GM23338 (cell line): ENCODE data around the gene C4orf51. TPM values are rescaled to one million over a fixed set of nuclear protein-coding genes. Genes with fewer than 3 reads are reported as not detected.

Experiments used
- ATAC-seq: fragments of 200-7000 bp; cut with Tn5 transposase; 3 replicates; pipeline ENCODE4 v1.9.1; 2020
- DNase-seq: peaks from one replicate; pipeline ENCODE4 v3.0.0-alpha.2; 2015; ENCODE audit warnings: low spot score
- H2AFZ ChIP-seq: fragments of 200-600 bp; sonication (generic); 2 replicates; pipeline ENCODE4 v1.8.0; 2016; ENCODE audit warnings: antibody characterized with exemption, mild to moderate bottlenecking, moderate library complexity
- H3F3A ChIP-seq: fragments of 200-600 bp; sonication (generic); replicated peaks from 2 replicates; pipeline ENCODE4 v1.8.0; 2017; ENCODE audit warnings: antibody characterized with exemption, mixed run types, low read depth
- H3K27ac ChIP-seq: fragments of 200-600 bp; sonication (generic); 2 replicates; pipeline ENCODE4 v1.6.1; 2016; ENCODE audit warnings: low read depth
- H3K27me3 ChIP-seq: fragments of 200-600 bp; sonication (generic); 2 replicates; pipeline ENCODE4 v1.8.0; 2016; ENCODE audit warnings: mild to moderate bottlenecking, mixed run types, moderate library complexity; ENCODE audit not compliant: insufficient read depth
- H3K36me3 ChIP-seq: fragments of 200-600 bp; sonication (generic); 2 replicates; pipeline ENCODE4 v1.8.0; 2016; ENCODE audit warnings: mild to moderate bottlenecking; ENCODE audit not compliant: insufficient read depth
- H3K4me1 ChIP-seq: fragments of 200-600 bp; sonication (generic); 2 replicates; pipeline ENCODE4 v1.8.0; 2016; ENCODE audit warnings: mild to moderate bottlenecking, moderate library complexity; ENCODE audit not compliant: insufficient read depth
- H3K4me2 ChIP-seq: fragments of 200-600 bp; sonication (generic); 2 replicates; pipeline ENCODE4 v1.7.1; 2017; ENCODE audit warnings: mixed run types
- H3K4me3 ChIP-seq: fragments of 200-600 bp; sonication (generic); 2 replicates; pipeline ENCODE4 v1.6.1; 2016; ENCODE audit warnings: mixed run types
- H3K79me2 ChIP-seq: fragments of 200-600 bp; sonication (generic); replicated peaks from 2 replicates; pipeline ENCODE4 v1.8.0; 2017; ENCODE audit warnings: mild to moderate bottlenecking; ENCODE audit not compliant: insufficient read depth
- H3K9me2 ChIP-seq: fragments of 200-600 bp; sonication (generic); 2 replicates; pipeline ENCODE4 v1.8.0; 2017; ENCODE audit not compliant: insufficient read depth
- H4K20me1 ChIP-seq: fragments of 200-600 bp; sonication (generic); replicated peaks from 2 replicates; pipeline ENCODE4 v1.8.0; 2017; ENCODE audit warnings: mild to moderate bottlenecking; ENCODE audit not compliant: insufficient read depth
- H3K27ac Mint-ChIP-seq: 2 replicates; pipeline ENCODE4 v1.8.0; 2020; ENCODE audit warnings: inconsistent platforms, mild to moderate bottlenecking, moderate library complexity, mixed read lengths
- H3K27me3 Mint-ChIP-seq: 3 replicates; pipeline ENCODE4 v1.8.0; 2022; ENCODE audit warnings: low read depth, mild to moderate bottlenecking, moderate library complexity, mixed read lengths, inconsistent platforms; ENCODE audit not compliant: insufficient read depth, poor library complexity
- H3K36me3 Mint-ChIP-seq: 3 replicates; pipeline ENCODE4 v1.8.0; 2021; ENCODE audit warnings: low read depth, mild to moderate bottlenecking, inconsistent platforms, moderate library complexity, mixed read lengths
- H3K4me1 Mint-ChIP-seq: 3 replicates; pipeline ENCODE4 v1.8.0; 2020; ENCODE audit warnings: mild to moderate bottlenecking, inconsistent platforms, mixed read lengths
- H3K4me3 Mint-ChIP-seq: 3 replicates; pipeline ENCODE4 v1.8.0; 2021; ENCODE audit warnings: moderate library complexity, mild to moderate bottlenecking, inconsistent platforms, mixed read lengths
- H3K9me3 Mint-ChIP-seq: 3 replicates; pipeline ENCODE4 v1.8.0; 2020; ENCODE audit warnings: moderate library complexity, mild to moderate bottlenecking, inconsistent platforms, mixed read lengths
- CREB1 ChIP-seq: fragments of 250-450 bp; sonication (Bioruptor Pico); IDR thresholded peaks from 2 replicates; pipeline ENCODE4 v1.5.0; 2020; ENCODE audit warnings: low read depth, mild to moderate bottlenecking, moderate library complexity
- CTCF ChIP-seq, 2 experiments: fragments of 200-600 bp in 1 of 2; sonication (generic) in 1 of 2; conservative IDR thresholded peaks; 2 replicates each; pipeline versions ENCODE4 v1.5.1 to v1.6.1; 2016 to 2017; ENCODE audit warnings: antibody characterized with exemption in 2 of 2, low read depth in 2 of 2, mild to moderate bottlenecking in 2 of 2, moderate library complexity in 1 of 2
- ETS1 ChIP-seq: IDR thresholded peaks from 2 replicates; pipeline ENCODE4 v1.6.1; 2016; ENCODE audit warnings: antibody characterized with exemption
- EZH2 ChIP-seq: fragments of 200-600 bp; sonication (generic); IDR thresholded peaks from one replicate; pipeline ENCODE4 v1.8.0; 2017; ENCODE audit warnings: antibody characterized with exemption, mild to moderate bottlenecking, low read depth; ENCODE audit not compliant: unreplicated experiment
- EZH2phosphoT487 ChIP-seq: fragments of 200-600 bp; sonication (generic); IDR thresholded peaks from one replicate; pipeline ENCODE4 v1.8.1; 2018; ENCODE audit warnings: antibody characterized with exemption; ENCODE audit not compliant: unreplicated experiment
- JUNB ChIP-seq: IDR thresholded peaks from one replicate; pipeline ENCODE4 v1.6.1; 2016; ENCODE audit warnings: antibody characterized with exemption; ENCODE audit not compliant: unreplicated experiment
- NANOG ChIP-seq: IDR thresholded peaks from 2 replicates; pipeline ENCODE4 v1.6.1; 2016; ENCODE audit warnings: antibody characterized with exemption, borderline replicate concordance
- POLR2AphosphoS5 ChIP-seq: IDR thresholded peaks from 2 replicates; pipeline ENCODE4 v1.6.1; 2016; ENCODE audit warnings: antibody characterized with exemption, low read depth
- REST ChIP-seq: IDR thresholded peaks from one replicate; pipeline ENCODE4 v1.6.1; 2018; ENCODE audit warnings: antibody characterized with exemption; ENCODE audit not compliant: unreplicated experiment
- STAT1 ChIP-seq: IDR thresholded peaks from one replicate; pipeline ENCODE4 v1.6.1; 2016; ENCODE audit warnings: antibody characterized with exemption; ENCODE audit not compliant: unreplicated experiment
- ZNF114 ChIP-seq: fragments of 250-450 bp; sonication (Bioruptor Pico); IDR thresholded peaks from 2 replicates; pipeline ENCODE4 v1.5.0; 2020; ENCODE audit warnings: mild to moderate bottlenecking, moderate library complexity
- ZNF331 ChIP-seq: fragments of 250-450 bp; sonication (Bioruptor Pico); IDR thresholded peaks from 2 replicates; pipeline ENCODE4 v1.5.0; 2020; ENCODE audit warnings: low read depth, mild to moderate bottlenecking, moderate library complexity
- ZNF462 ChIP-seq: fragments of 250-450 bp; sonication (Bioruptor Pico); IDR thresholded peaks from 2 replicates; pipeline ENCODE4 v1.5.0; 2020; ENCODE audit warnings: mild to moderate bottlenecking, moderate library complexity
- polyA plus RNA-seq: library from polyadenylated mRNA; unstranded; fragments of >200 nt; fragmentation: Nextera tagmentation; extraction: Ambion mirVana; gene quantifications from 2 replicates; pipeline ENCODE4 v1.2.1, GENCODE V29; 2016
- total RNA-seq: library from RNA; depleted of rRNA; stranded (reverse); fragments of >200 nt; shearing (Covaris generic); gene quantifications from 2 replicates; pipeline ENCODE4 v1.2.3, GENCODE V29; 2014

Gene C4orf51
- total and polyA plus RNA-seq, 2 experiments from 2014 or later, result not detected

GRCh38 chr4:145760176-145760575 lies 80.2 kb downstream of the C4orf51 start:
- Histone ChIP-seq H3K9me2 (no peaks in the 10 kb centered on the region), H3K36me3 (peaks cover 30% of the 10 kb centered on the region), H3K79me2 (no peaks in the 10 kb centered on the region), H3K4me1 (no peaks in the 10 kb centered on the region), H3K4me3 (no peak overlapping the region), H3F3A (0 out of 2 replicates have a peak, but pooled peaks cover 4% of the 10 kb centered on the region), H3K27ac (no peak overlapping the region), H3K4me2 (no peak overlapping the region), H4K20me1 (no peaks in the 10 kb centered on the region), H2AFZ (no peak overlapping the region), H3K27me3 (no peaks in the 10 kb centered on the region)
- no peak for TF ChIP-seq ZNF462 (CRISPR knock-in tag)
- no peak for TF ChIP-seq REST
- no peak for TF ChIP-seq CREB1 (CRISPR knock-in tag)
- TF ChIP-seq JUNB, result no peak
- TF ChIP-seq STAT1, result no peak
- TF ChIP-seq ZNF331 (CRISPR knock-in tag), result no peak
- TF ChIP-seq CTCF (conservative IDR thresholded peaks at IDR 0.05; ENCODE audit: low read depth in 2 of 2), result no peak
- TF ChIP-seq ZNF114, result no peak
- TF ChIP-seq POLR2AphosphoS5, result no peak
- TF ChIP-seq EZH2phosphoT487, result no peak
- no peak for TF ChIP-seq EZH2
- no peak for TF ChIP-seq NANOG
- TF ChIP-seq ETS1, result no peak
- H3K27me3 Mint-ChIP-seq, result peaks cover 2% of the 10 kb centered on the region
- no peak overlapping the region for H3K4me3 Mint-ChIP-seq
- DNase-seq (no peak), ATAC-seq (no peak)
- H3K4me1 Mint-ChIP-seq, result peaks cover 2% of the 10 kb centered on the region; the same call in 2 of the 3 replicates
- H3K9me3 Mint-ChIP-seq, result no peaks in the 10 kb centered on the region
- peaks cover 47% of the 10 kb centered on the region for H3K36me3 Mint-ChIP-seq
- H3K27ac Mint-ChIP-seq, result no peak overlapping the region
